ENCODE data around the gene MAN2B2. TPM values are rescaled to one million over a fixed set of nuclear protein-coding genes. Genes with fewer than 3 reads are reported as not detected.
A peak's percentile ranks its signal among the peaks of the same experiment; 100 is the strongest.

The MAN2B2 gene
- total and polyA plus RNA-seq, 2 of the 4 experiments (the other 2 are of a cell fraction) = 13.4 to 34.1 TPM

GRCh38 chr4:6614701-6615230 lies 39.8 kb downstream of the MAN2B2 start:
- Histone ChIP-seq H2BK15ac (ENCODE audit: low read depth, low read length) (no peak overlapping the region), H2BK20ac (ENCODE audit: low read depth, low read length) (no peak overlapping the region), H3K14ac (replicated peaks; ENCODE audit: low read depth, low read length) (no peak overlapping the region), H2AK5ac (ENCODE audit: low read depth, low read length) (no peak overlapping the region), H3K56ac (ENCODE audit: extremely low read depth, insufficient read depth, low read length) (no peak overlapping the region), H2BK5ac (ENCODE audit: low read depth, low read length, poor library complexity, severe bottlenecking) (no peak overlapping the region), H3K18ac (ENCODE audit: low read depth, low read length) (no peak overlapping the region), H4K20me1 (ENCODE audit: insufficient read depth, low read length) (no peaks in the 10 kb centered on the region), H3K4ac (ENCODE audit: low read depth, low read length) (no peak overlapping the region), H3K9me1 (ENCODE audit: insufficient read depth, low read length) (no peaks in the 10 kb centered on the region; the same call in 1 of the 2 replicates), H3K36me3 (ENCODE audit: control insufficient read depth, insufficient read depth, low read length) (peaks cover 58% of the 10 kb centered on the region), H3K27ac (ENCODE audit: insufficient read depth, low read length) (no peak overlapping the region), H2AK9ac (replicated peaks; ENCODE audit: low read depth, low read length, poor library complexity) (peak overlapping the region; percentile 42), H4K5ac (ENCODE audit: low read depth, low read length) (no peak overlapping the region), H3K4me2 (ENCODE audit: low read depth, low read length) (no peak overlapping the region), H2AFZ (replicated peaks; ENCODE audit: low read length, poor library complexity) (no peak overlapping the region), H3K4me3 (ENCODE audit: insufficient read depth, low read depth, low read length) (no peak overlapping the region), H3K23ac (ENCODE audit: low read depth, low read length) (no peak overlapping the region), H3K9ac (ENCODE audit: low read depth, low read length) (no peak overlapping the region), H4K8ac (ENCODE audit: low read depth in 2 of 2, low read length in 2 of 2) (no peak overlapping the region), H3K79me1 (ENCODE audit: low read depth in 1 of 2, low read length in 2 of 2) (no peaks in the 10 kb centered on the region), H3K4me1 (ENCODE audit: control insufficient read depth, insufficient read depth, low read length) (no peaks in the 10 kb centered on the region), H3K9me3 (ENCODE audit: control insufficient read depth, insufficient read depth, low read length) (no peaks in the 10 kb centered on the region), H4K91ac (ENCODE audit: insufficient read depth, low read depth, low read length) (no peak overlapping the region), H2BK120ac (ENCODE audit: low read depth, low read length) (no peak overlapping the region), H3K27me3 (ENCODE audit: control insufficient read depth, insufficient read depth, low read length) (no peaks in the 10 kb centered on the region)
- DNase-seq (no peak), ATAC-seq (ENCODE audit: low read depth) (no peak)
- dilution Hi-C loops (cut with HindIII; ENCODE audit: low sequenced_read_pairs, unreplicated experiment) = no loop called here
- TF ChIP-seq NFE2L2 (IDR thresholded peaks at IDR 0.05; ENCODE audit: low read depth, low read length) (no peak), MAZ (IDR thresholded peaks at IDR 0.05; ENCODE audit: borderline replicate concordance, low read depth, low read length) (no peak), RAD21 (IDR thresholded peaks at IDR 0.05; ENCODE audit: low read length) (no peak), ELK1 (IDR thresholded peaks at IDR 0.05; ENCODE audit: borderline replicate concordance, low read depth, low read length) (no peak), SMC3 (IDR thresholded peaks at IDR 0.05; ENCODE audit: low read depth, low read length) (no peak), RFX5 (IDR thresholded peaks at IDR 0.05; ENCODE audit: low read depth, low read length) (no peak), CHD1 (IDR thresholded peaks at IDR 0.05; ENCODE audit: low read depth, low read length) (no peak), CTCF (conservative IDR thresholded peaks at IDR 0.05; ENCODE audit: low read depth, low read length) (no peak), MAFK (IDR thresholded peaks at IDR 0.05; ENCODE audit: low read depth, low read length) (no peak), USF2 (IDR thresholded peaks at IDR 0.05; ENCODE audit: low read depth, low read length) (no peak), POLR2A (IDR thresholded peaks at IDR 0.05; ENCODE audit: low read depth, low read length) (no peak), MXI1 (IDR thresholded peaks at IDR 0.05; ENCODE audit: borderline replicate concordance, low read depth, low read length) (no peak)
- WGBS, 2 experiments (ENCODE audit: extremely low coverage in 2 of 2, insufficient read length in 1 of 2) = no CpG with 5 or more reads among the region's 11 CpGs
- intact Hi-C loops (cut with micrococcal nuclease) = no loop called here
- BruUV-seq (replicated peaks) = no TSS peak
- CTCF ChIA-PET = no interaction called here
- in situ Hi-C loops (cut with MboI; ENCODE audit: low sequenced_read_pairs) = no loop called here
- POLR2A ChIA-PET (ENCODE audit: unreplicated experiment) = no interaction called here

All from IMR-90 (cell line).